K562 (cell line): ENCODE measurements around the gene NUP210. TPM values are rescaled to one million over a fixed set of nuclear protein-coding genes. Genes with fewer than 3 reads are reported as not detected.

ENCODE experiments used
- ARID1B ChIP-seq: fragments of 450-650 bp; IDR thresholded peaks from 2 replicates; pipeline ENCODE4 v1.6.1; 2016; ENCODE audit warnings: antibody characterized with exemption, mild to moderate bottlenecking, inconsistent platforms
- CBFB ChIP-seq: sonication (generic); formaldehyde crosslinking; IDR thresholded peaks from 2 replicates; pipeline ENCODE4 v1.4.0; 2020; ENCODE audit warnings: mild to moderate bottlenecking, missing genetic modification reagents
- CREB3 ChIP-seq: fragments of 450-650 bp; conservative IDR thresholded peaks from 2 replicates; pipeline ENCODE4 v1.6.1; 2016; ENCODE audit warnings: missing genetic modification characterization, low read depth, mild to moderate bottlenecking, missing compliant biosample characterization, moderate library complexity
- GATAD2A ChIP-seq: fragments of 450-650 bp; IDR thresholded peaks from 2 replicates; pipeline ENCODE4 v1.6.1; 2017
- GTF2A2 ChIP-seq: IDR thresholded peaks from 2 replicates; pipeline ENCODE4 v1.6.1; 2016; ENCODE audit warnings: mild to moderate bottlenecking, missing genetic modification characterization, missing compliant biosample characterization
- HIVEP1 ChIP-seq: fragments of 250-450 bp; sonication (Bioruptor Pico); IDR thresholded peaks from 2 replicates; pipeline ENCODE4 v1.4.0; 2020; ENCODE audit warnings: mild to moderate bottlenecking
- KDM2B ChIP-seq: fragments of 250-450 bp; sonication (Bioruptor Pico); IDR thresholded peaks from 2 replicates; pipeline ENCODE4 v1.8.0; 2021; ENCODE audit warnings: mild to moderate bottlenecking, moderate library complexity
- KLF6 ChIP-seq: fragments of 250-450 bp; sonication (Bioruptor Pico); IDR thresholded peaks from 2 replicates; pipeline ENCODE4 v1.4.0; 2020; ENCODE audit warnings: mild to moderate bottlenecking, moderate library complexity, borderline replicate concordance
- MAX ChIP-seq: sonication (generic); formaldehyde crosslinking; IDR thresholded peaks from 2 replicates; pipeline ENCODE4 v1.9.0; 2022; ENCODE audit warnings: mild to moderate bottlenecking, missing genetic modification reagents
- MBD1 ChIP-seq: fragments of 250-450 bp; sonication (Bioruptor Pico); IDR thresholded peaks from 2 replicates; pipeline ENCODE4 v1.8.0; 2022; ENCODE audit warnings: inconsistent platforms
- MCM2 ChIP-seq: fragments of 450-650 bp; IDR thresholded peaks from 2 replicates; pipeline ENCODE4 v1.6.1; 2017; ENCODE audit warnings: low read depth, mild to moderate bottlenecking
- MEF2D ChIP-seq: conservative IDR thresholded peaks from 2 replicates; pipeline ENCODE4 v1.6.1; 2016; ENCODE audit warnings: low read depth, missing genetic modification characterization, missing compliant biosample characterization
- MTF1 ChIP-seq: fragments of 250-450 bp; sonication (Bioruptor Pico); IDR thresholded peaks from 2 replicates; pipeline ENCODE4 v1.9.0; 2021; ENCODE audit warnings: moderate library complexity, mild to moderate bottlenecking, inconsistent platforms, borderline replicate concordance
- NRF1 ChIP-seq, 2 experiments: fragments of 450-650 bp; IDR thresholded peaks in 1 of 2; conservative IDR thresholded peaks in 1 of 2; 2 replicates each; pipeline ENCODE4 v1.6.1; 2014; ENCODE audit warnings: mild to moderate bottlenecking in 2 of 2
- PHF20 ChIP-seq: fragments of 450-650 bp; IDR thresholded peaks from 2 replicates; pipeline ENCODE4 v1.6.1; 2018; ENCODE audit not compliant: partially characterized antibody
- PML ChIP-seq: IDR thresholded peaks from 2 replicates; pipeline ENCODE4 v1.6.1; 2012; ENCODE audit warnings: low read length, inconsistent platforms
- RBM22 ChIP-seq: fragments of 200-400 bp; formaldehyde crosslinking; IDR thresholded peaks from 2 replicates; pipeline ENCODE4 v1.6.1; 2018; ENCODE audit warnings: low read length, low read depth; ENCODE audit not compliant: poor library complexity, severe bottlenecking
- SAFB ChIP-seq: fragments of 200-400 bp; formaldehyde crosslinking; IDR thresholded peaks from 2 replicates; pipeline ENCODE4 v1.6.1; 2017; ENCODE audit warnings: low read depth, low read length, borderline replicate concordance
- SIRT6 ChIP-seq: IDR thresholded peaks from one replicate; pipeline ENCODE4 v1.6.1; 2012; ENCODE audit warnings: low read depth, mild to moderate bottlenecking, control low read depth, inconsistent platforms, low read length, moderate library complexity
- SMARCA4 ChIP-seq: fragments of 450-650 bp; IDR thresholded peaks from 2 replicates; pipeline ENCODE4 v1.6.1; 2016
- TARDBP ChIP-seq: fragments of 450-650 bp; IDR thresholded peaks from 2 replicates; pipeline ENCODE4 v1.6.1; 2016
- TBL1XR1 ChIP-seq, 2 experiments: IDR thresholded peaks; 2 replicates each; pipeline ENCODE4 v1.6.1; 2012; ENCODE audit warnings: improper control_type of control experiment in 2 of 2, low read length in 2 of 2, mild to moderate bottlenecking in 1 of 2
- TCF3 ChIP-seq: sonication (generic); formaldehyde crosslinking; IDR thresholded peaks from 2 replicates; pipeline ENCODE4 v1.4.0; 2020; ENCODE audit warnings: mild to moderate bottlenecking, missing genetic modification reagents
- ZBTB1 ChIP-seq: sonication (generic); formaldehyde crosslinking; IDR thresholded peaks from 2 replicates; pipeline ENCODE4 v1.8.1; 2023; ENCODE audit warnings: missing genetic modification reagents, low read depth, mild to moderate bottlenecking, borderline replicate concordance
- polyA plus RNA-seq, 8 experiments: library from polyadenylated mRNA; depleted of rRNA in 4 of 8; stranded (reverse) in 5 of 8; unstranded in 3 of 8; fragments of >200 nt; fragmentation: Nextera tagmentation in 2 of 8; fragmentation: Illumina TruSeq in 1 of 8; extraction: Ambion mirVana in 2 of 8; extraction: Trizol in 1 of 8; gene quantifications; 2 replicates each; pipeline versions ENCODE4 v1.2.1 to v1.2.3, GENCODE V29; 2011 to 2014; ENCODE audit warnings: inconsistent platforms in 1 of 8, missing spikeins in 1 of 8
- total RNA-seq, 7 experiments: library from RNA; depleted of rRNA in 6 of 7; stranded (reverse); fragments of >200 nt in 6 of 7; fragmentation: Illumina TruSeq in 2 of 7; extraction: Trizol in 2 of 7; gene quantifications; 2 replicates each; pipeline versions ENCODE4 v1.2.1 to v1.2.3, GENCODE V29; 2011 to 2021; ENCODE audit warnings: low replicate concordance in 1 of 7
- TF ChIP-seq, protein P1 (sequence below): fragments of 450-650 bp; IDR thresholded peaks from one replicate; pipeline ENCODE4 v1.6.1; 2018; ENCODE audit warnings: mild to moderate bottlenecking, moderate library complexity; ENCODE audit not compliant: partially characterized antibody

The NUP210 gene
- total and polyA plus RNA-seq, 9 of the 15 experiments (the other 6 are each of a cell fraction or from before 2014, with no cell fraction given): 1.2 to 138 (median 44.0) TPM

DNA sequence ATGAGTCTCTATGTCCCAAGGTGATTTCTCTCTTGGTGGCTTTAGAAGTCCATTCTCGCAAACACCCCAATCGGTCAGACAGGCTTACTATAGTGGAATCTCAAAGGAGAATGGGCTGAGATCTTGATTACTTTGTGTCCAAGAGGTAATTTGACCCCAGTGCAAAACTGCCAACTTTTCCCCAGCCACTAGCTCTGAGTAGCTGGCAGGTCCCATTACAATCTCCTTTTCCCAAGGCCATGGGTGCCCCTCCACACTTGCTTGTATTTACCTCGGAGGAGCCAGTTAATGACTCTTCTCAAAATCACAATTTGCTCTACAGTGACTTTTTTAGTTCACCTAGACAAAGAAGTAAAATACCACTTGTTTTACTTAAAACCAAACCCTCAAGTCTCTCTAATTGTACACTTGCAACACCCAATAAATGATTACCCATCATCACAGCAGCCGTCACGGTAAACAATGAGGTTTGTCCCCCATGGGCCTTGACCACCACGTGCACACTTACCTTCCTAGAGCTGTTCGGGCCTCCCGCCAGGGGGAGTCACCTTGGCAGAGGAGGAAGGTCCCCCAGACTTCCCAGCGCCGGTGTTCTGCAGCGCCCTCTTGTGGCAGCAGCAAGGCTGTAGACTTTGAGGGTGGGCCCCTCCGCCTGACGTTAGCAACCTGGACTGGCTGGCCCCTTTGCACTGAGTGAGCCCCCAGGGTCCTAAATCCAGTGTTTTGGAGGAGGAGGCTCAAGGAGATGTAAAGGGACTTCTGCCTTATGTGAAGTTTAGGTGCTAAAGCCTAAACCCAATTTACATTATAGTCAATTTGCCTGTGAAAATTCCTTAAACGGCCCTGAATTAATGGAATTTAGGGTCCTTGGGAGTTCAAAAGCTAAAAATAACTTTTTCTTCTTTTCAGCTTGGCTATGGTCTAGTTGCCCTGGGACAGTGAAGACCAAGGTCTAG is 41.3 kb upstream of the NUP210 start (continued):
- TF ChIP-seq ARID1B: peak; percentile 49
- no peak for TF ChIP-seq MTF1 (CRISPR knock-in tag)
- peak in 1 of 2 experiments; percentile 8; a peak in 1 of 4 replicates for TF ChIP-seq NRF1 (conservative IDR thresholded peaks at IDR 0.05 in 1 of 2, IDR thresholded peaks at IDR 0.05 in 1 of 2)
- TF ChIP-seq, protein P1, sequence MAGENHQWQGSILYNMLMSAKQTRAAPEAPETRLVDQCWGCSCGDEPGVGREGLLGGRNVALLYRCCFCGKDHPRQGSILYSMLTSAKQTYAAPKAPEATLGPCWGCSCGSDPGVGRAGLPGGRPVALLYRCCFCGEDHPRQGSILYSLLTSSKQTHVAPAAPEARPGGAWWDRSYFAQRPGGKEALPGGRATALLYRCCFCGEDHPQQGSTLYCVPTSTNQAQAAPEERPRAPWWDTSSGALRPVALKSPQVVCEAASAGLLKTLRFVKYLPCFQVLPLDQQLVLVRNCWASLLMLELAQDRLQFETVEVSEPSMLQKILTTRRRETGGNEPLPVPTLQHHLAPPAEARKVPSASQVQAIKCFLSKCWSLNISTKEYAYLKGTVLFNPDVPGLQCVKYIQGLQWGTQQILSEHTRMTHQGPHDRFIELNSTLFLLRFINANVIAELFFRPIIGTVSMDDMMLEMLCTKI: no peak
- TF ChIP-seq TCF3: no peak
- no peak for TF ChIP-seq MBD1 (CRISPR knock-in tag)
- no peak for TF ChIP-seq RBM22
- TF ChIP-seq PHF20: no peak
- no peak for TF ChIP-seq HIVEP1 (CRISPR knock-in tag)
- no peak for TF ChIP-seq GATAD2A
- TF ChIP-seq KDM2B (CRISPR knock-in tag): no peak
- TF ChIP-seq MCM2: no peak
- no peak for TF ChIP-seq SAFB
- TF ChIP-seq SMARCA4: peak; percentile 70
- no peak for TF ChIP-seq MEF2D (tag)
- TF ChIP-seq ZBTB1 (CRISPR knock-in tag): no peak
- no peak for TF ChIP-seq TARDBP
- TF ChIP-seq CBFB (CRISPR knock-in tag): no peak
- TF ChIP-seq GTF2A2: no peak
- TF ChIP-seq CREB3: no peak
- TF ChIP-seq KLF6 (CRISPR knock-in tag): no peak
- no peak for TF ChIP-seq SIRT6
- TF ChIP-seq PML: no peak
- TF ChIP-seq TBL1XR1 (IDR thresholded peaks at IDR 0.05; ENCODE audit: low read length in 2 of 2): no peak
- TF ChIP-seq MAX (CRISPR knock-in tag): peak; percentile 82
